CD4-positive, CD25-positive, alpha-beta regulatory T cell (primary cell): ENCODE results near the gene RAVER2. TPM values are rescaled to one million over a fixed set of nuclear protein-coding genes. Genes with fewer than 3 reads are reported as not detected.

ENCODE experiments used
- ATAC-seq, 2 donors: fragments of 150-1000 bp; cut with Tn5 transposase; one replicate each; pipeline ENCODE4 v1.10.0; 2021; ENCODE audit warnings: low read depth in 2 of 2, moderate number of reproducible peaks in 2 of 2, moderate library complexity in 1 of 2
- DNase-seq, 3 donors: peaks; one replicate each; pipeline versions ENCODE4 v3.0.0 to v3.0.0-alpha.2; 2012 to 2022; ENCODE audit warnings: mixed read lengths in 1 of 3
- H3K27ac ChIP-seq: one replicate; pipeline ENCODE4 v1.7.0; 2013; ENCODE audit warnings: mild to moderate bottlenecking, low read length; ENCODE audit not compliant: insufficient read depth, poor library complexity, severe bottlenecking
- H3K27me3 ChIP-seq: one replicate; pipeline ENCODE4 v1.7.0; 2013; ENCODE audit warnings: low read length; ENCODE audit not compliant: control insufficient read depth, insufficient read depth
- H3K36me3 ChIP-seq: one replicate; pipeline ENCODE4 v1.7.0; 2013; ENCODE audit warnings: mild to moderate bottlenecking, low read length, moderate library complexity; ENCODE audit not compliant: control insufficient read depth, insufficient read depth
- H3K4me1 ChIP-seq: 2 replicates; pipeline ENCODE4 v1.7.0; 2013; ENCODE audit warnings: mild to moderate bottlenecking, low read length; ENCODE audit not compliant: insufficient read depth, control insufficient read depth, poor library complexity, severe bottlenecking
- H3K4me3 ChIP-seq: one replicate; pipeline ENCODE4 v1.7.0; 2013; ENCODE audit warnings: low read depth, mild to moderate bottlenecking, low read length, moderate library complexity
- H3K9me3 ChIP-seq, 2 experiments: 1 replicate in 1 of 2; 2 replicates in 1 of 2; pipeline ENCODE4 v1.7.0; 2013; ENCODE audit warnings: low read length in 2 of 2, mild to moderate bottlenecking in 1 of 2, moderate library complexity in 1 of 2; ENCODE audit not compliant: control insufficient read depth in 2 of 2
- H3K27ac Mint-ChIP-seq, 3 donors: one replicate each; pipeline ENCODE4 v1.8.0; 2020 to 2022; ENCODE audit warnings: mild to moderate bottlenecking in 3 of 3, mixed read lengths in 3 of 3, moderate library complexity in 2 of 3
- H3K27me3 Mint-ChIP-seq: one replicate; pipeline ENCODE4 v1.8.0; 2022; ENCODE audit warnings: mild to moderate bottlenecking, mixed read lengths
- H3K36me3 Mint-ChIP-seq: one replicate; pipeline ENCODE4 v1.8.0; 2020; ENCODE audit warnings: mixed read lengths
- H3K4me1 Mint-ChIP-seq, 4 donors: one replicate each; pipeline ENCODE4 v1.8.0; 2020 to 2022; ENCODE audit warnings: mixed read lengths in 4 of 4, mild to moderate bottlenecking in 1 of 4
- H3K4me3 Mint-ChIP-seq, 4 donors: one replicate each; pipeline ENCODE4 v1.8.0; 2020 to 2022; ENCODE audit warnings: mild to moderate bottlenecking in 4 of 4, mixed read lengths in 4 of 4, moderate library complexity in 3 of 4
- H3K9me3 Mint-ChIP-seq, 7 donors: one replicate each; pipeline ENCODE4 v1.8.0; 2020 to 2022; ENCODE audit warnings: mixed read lengths in 7 of 7, mild to moderate bottlenecking in 3 of 7, moderate library complexity in 2 of 7
- polyA plus RNA-seq, 4 donors: library from polyadenylated mRNA; unstranded; fragments of 300-500 nt; fragmentation: Illumina TruSeq; gene quantifications; one replicate each; pipeline ENCODE4 v1.2.3, GENCODE V29; 2021
- total RNA-seq: library from RNA; stranded (reverse); gene quantifications from one replicate; pipeline ENCODE4 v1.2.3, GENCODE V29; 2022

RAVER2 gene
- total and polyA plus RNA-seq, 5 donors from 2014 or later: 0.32 to 0.84 (median 0.71) TPM

DNA sequence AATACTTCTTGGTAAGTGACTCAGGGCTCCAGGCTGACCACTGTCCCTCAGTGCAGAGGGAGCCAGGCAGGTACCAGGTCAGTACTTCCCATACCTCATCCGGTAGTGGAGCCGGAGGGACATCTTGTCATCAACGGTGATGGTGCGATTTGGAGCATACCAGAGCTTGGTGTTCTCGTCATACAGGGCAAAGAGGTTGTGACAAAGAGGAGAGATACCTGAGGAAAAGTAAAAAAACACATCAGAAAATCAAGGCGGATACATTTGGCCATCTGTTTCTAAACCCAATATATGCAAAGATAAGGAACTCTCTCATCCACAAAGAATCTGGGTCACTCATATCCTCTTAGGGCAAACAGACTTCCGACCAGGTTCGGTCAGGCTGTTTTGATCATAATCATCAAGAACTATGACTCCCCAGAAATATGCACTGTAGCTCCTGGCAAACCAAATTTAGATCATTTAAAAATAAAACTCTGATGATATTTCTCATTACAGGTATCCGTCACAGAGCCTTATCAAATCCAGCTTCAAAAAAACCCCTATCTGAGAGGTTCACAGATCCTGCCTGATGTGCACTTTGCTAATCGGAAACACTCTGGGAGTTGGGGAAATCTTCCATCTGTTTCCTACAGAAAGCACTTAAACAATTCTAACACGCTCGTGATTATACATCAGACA is 134.2 kb downstream of the RAVER2 start:
- DNase-seq (no peak), ATAC-seq (no peak)
- H3K4me3 ChIP-seq: no peak overlapping the region
- H3K36me3 ChIP-seq: peaks cover 65% of the 10 kb centered on the region
- no peaks in the 10 kb centered on the region for H3K27me3 Mint-ChIP-seq
- peak overlapping the region; percentile 41 for H3K27ac ChIP-seq
- peaks cover 37 to 86% (median 72%) of the 10 kb centered on the region in 4 donors for H3K4me1 Mint-ChIP-seq
- H3K36me3 Mint-ChIP-seq: peaks cover 39% of the 10 kb centered on the region
- H3K27ac Mint-ChIP-seq: peak overlapping the region in 2 of 3 donors; percentile 75 to 87
- H3K4me1 ChIP-seq: peaks cover 59% of the 10 kb centered on the region
- H3K9me3 Mint-ChIP-seq: peaks cover 0 to 2% (median 0%) of the 10 kb centered on the region in 7 donors
- H3K9me3 ChIP-seq: no peaks in the 10 kb centered on the region
- no peak overlapping the region for H3K4me3 Mint-ChIP-seq
- no peaks in the 10 kb centered on the region for H3K27me3 ChIP-seq

DNA sequence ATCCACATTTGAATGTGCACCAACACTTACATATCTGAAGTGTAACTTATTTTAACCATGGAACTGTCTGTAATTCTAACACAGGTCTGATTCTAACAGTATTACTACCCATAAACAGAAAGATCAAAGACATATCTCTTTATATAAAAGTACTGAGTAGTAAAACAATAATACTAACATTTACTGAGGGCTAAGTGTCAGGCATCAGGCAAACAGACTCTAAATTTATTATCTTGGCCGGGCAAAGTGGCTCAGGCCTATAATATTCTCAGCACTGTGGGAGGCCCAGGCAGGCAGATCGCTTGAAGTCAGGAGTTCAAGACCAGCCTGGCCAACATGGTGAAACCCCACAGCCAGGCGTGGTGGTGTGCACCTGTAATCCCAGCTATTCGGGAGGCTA is 135.6 kb downstream of the RAVER2 start:
- peaks cover 57% of the 10 kb centered on the region for H3K4me1 ChIP-seq
- Mint-ChIP-seq H3K27ac (peak overlapping the region in 2 of 3 donors; percentile 37 to 44), H3K4me3 (peak overlapping the region in 2 of 4 donors; percentile 2 to 55), H3K27me3 (no peaks in the 10 kb centered on the region), H3K36me3 (peaks cover 39% of the 10 kb centered on the region), H3K9me3 (peaks cover 0 to 2% (median 0%) of the 10 kb centered on the region in 7 donors), H3K4me1 (peaks cover 34 to 86% (median 69%) of the 10 kb centered on the region in 4 donors)
- ATAC-seq: no peak
- peak overlapping the region; percentile 25 for H3K27ac ChIP-seq
- peaks cover 62% of the 10 kb centered on the region for H3K36me3 ChIP-seq
- no peak for DNase-seq
- no peaks in the 10 kb centered on the region for H3K9me3 ChIP-seq
- H3K4me3 ChIP-seq: no peak overlapping the region
- no peaks in the 10 kb centered on the region for H3K27me3 ChIP-seq

DNA sequence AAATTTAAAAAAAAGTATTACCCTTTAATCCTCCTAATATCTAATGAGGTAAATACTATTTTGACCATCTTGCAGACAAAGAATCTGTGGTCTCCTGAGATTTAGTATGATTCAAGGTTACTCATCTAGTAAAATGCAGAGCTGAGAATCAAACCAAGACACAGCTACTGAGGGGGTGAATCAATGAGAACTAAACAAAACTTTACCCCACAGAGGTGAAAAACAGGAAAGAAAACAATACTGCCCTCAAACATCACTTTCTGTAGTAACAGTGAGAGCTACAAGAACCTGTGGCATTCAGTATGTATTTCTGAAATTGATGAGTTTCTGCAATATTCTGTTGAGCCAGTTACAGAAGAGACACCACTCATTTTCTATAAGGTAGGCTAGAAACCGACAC is 136.4 kb downstream of the RAVER2 start:
- no peak for ATAC-seq
- no peak overlapping the region for H3K27ac ChIP-seq

More for the DNA sequence above, 136.4 kb downstream of the RAVER2 start:
- peak overlapping the region; percentile 53 to 73 (median 65) for H3K27ac Mint-ChIP-seq
- H3K27me3 Mint-ChIP-seq: no peaks in the 10 kb centered on the region
- peak overlapping the region in 1 of 4 donors; percentile 4 for H3K4me3 Mint-ChIP-seq
- peaks cover 31% of the 10 kb centered on the region for H3K36me3 Mint-ChIP-seq
- H3K4me1 ChIP-seq: peaks cover 48% of the 10 kb centered on the region
- H3K9me3 Mint-ChIP-seq: peaks cover 0 to 2% (median 0%) of the 10 kb centered on the region in 7 donors
- no peaks in the 10 kb centered on the region for H3K27me3 ChIP-seq
- peaks cover 34 to 85% (median 64%) of the 10 kb centered on the region in 4 donors for H3K4me1 Mint-ChIP-seq
- H3K4me3 ChIP-seq: no peak overlapping the region
- H3K9me3 ChIP-seq: no peaks in the 10 kb centered on the region
- no peak for DNase-seq
- peaks cover 61% of the 10 kb centered on the region for H3K36me3 ChIP-seq

Other genes with a start within 250 kb of the RAVER2 start
- gene JAK1, start 221.5 kb downstream of the RAVER2 start, total RNA-seq: 333 TPM
- gene JAK1, start 221.5 kb downstream of the RAVER2 start, polyA plus RNA-seq: 100 to 1,000 TPM; 215 to 231 (median 223) TPM